ENCODE results near the gene TNNI2. TPM values are rescaled to one million over a fixed set of nuclear protein-coding genes. Genes with fewer than 3 reads are reported as not detected.

The TNNI2 gene
- total RNA-seq, 4 donors from 2014 or later: 4.2 TPM; not detected in 3

GRCh38 chr11:1867381-1867780 is 28.6 kb downstream of the TNNI2 start:
- H3K27me3 ChIP-seq: peaks cover 0 to 21% (median 2%) of the 10 kb centered on the region in 4 donors
- intact Hi-C loops (cut with DNase I): no loop called here
- TF ChIP-seq EP300 (IDR thresholded peaks at IDR 0.05): no peak
- TF ChIP-seq POLR2AphosphoS5 (IDR thresholded peaks at IDR 0.05): no peak
- no peak for TF ChIP-seq POLR2A (IDR thresholded peaks at IDR 0.05; ENCODE audit: low read depth)
- TF ChIP-seq CTCF (IDR thresholded peaks at IDR 0.05): no peak
- no CpG with 5 or more reads among the region's 8 CpGs for WGBS
- peak overlapping the region; percentile 54 to 72 (median 61) for H3K27ac ChIP-seq (replicated peaks in 1 of 4)
- H3K4me1 ChIP-seq: peaks cover 27 to 80% (median 75%) of the 10 kb centered on the region in 4 donors
- H3K4me3 ChIP-seq: no peak overlapping the region
- H3K9me3 ChIP-seq: no peaks in the 10 kb centered on the region
- no peak for DNase-seq (ENCODE audit: extremely low spot score)
- no peaks in the 10 kb centered on the region for H3K36me3 ChIP-seq

GRCh38 chr11:1868056-1868635 is 29.4 kb downstream of the TNNI2 start:
- peak overlapping the region; percentile 54 to 72 (median 61) for H3K27ac ChIP-seq (replicated peaks in 1 of 4)
- no peak for DNase-seq (ENCODE audit: extremely low spot score)
- peaks cover 0 to 21% (median 2%) of the 10 kb centered on the region in 4 donors for H3K27me3 ChIP-seq
- no peaks in the 10 kb centered on the region for H3K9me3 ChIP-seq
- H3K4me3 ChIP-seq: peak overlapping the region; percentile 36 to 53 (median 40)
- intact Hi-C loops (cut with DNase I): no loop called here
- H3K4me1 ChIP-seq: peaks cover 24 to 76% (median 75%) of the 10 kb centered on the region in 4 donors
- H3K36me3 ChIP-seq: no peaks in the 10 kb centered on the region
- TF ChIP-seq CTCF (IDR thresholded peaks at IDR 0.05) (no peak), EP300 (IDR thresholded peaks at IDR 0.05) (no peak), POLR2AphosphoS5 (IDR thresholded peaks at IDR 0.05) (no peak), POLR2A (IDR thresholded peaks at IDR 0.05; ENCODE audit: low read depth) (no peak)
- 75% methylated on average over 4 of the region's 14 CpGs for WGBS

- peak overlapping the region; percentile 36 to 53 (median 40) for H3K4me3 ChIP-seq
- DNase-seq (ENCODE audit: extremely low spot score): no peak
- TF ChIP-seq CTCF (IDR thresholded peaks at IDR 0.05) (no peak), POLR2AphosphoS5 (IDR thresholded peaks at IDR 0.05) (peak in 1 of 2 donors; percentile 29), POLR2A (IDR thresholded peaks at IDR 0.05; ENCODE audit: low read depth) (no peak), EP300 (IDR thresholded peaks at IDR 0.05) (no peak)
- peaks cover 18 to 75% (median 70%) of the 10 kb centered on the region in 4 donors for H3K4me1 ChIP-seq
- WGBS: 80% methylated on average over 9 of the region's 25 CpGs
- H3K27me3 ChIP-seq: peaks cover 0 to 21% (median 2%) of the 10 kb centered on the region in 4 donors
- H3K27ac ChIP-seq (replicated peaks in 1 of 4): peak overlapping the region; percentile 54 to 72 (median 61)
- no peaks in the 10 kb centered on the region for H3K36me3 ChIP-seq
- intact Hi-C loops (cut with DNase I): no loop called here
- no peaks in the 10 kb centered on the region for H3K9me3 ChIP-seq
Measured at GRCh38 chr11:1868636-1869291, 30.0 kb downstream of the TNNI2 start.

- TF ChIP-seq EP300 (IDR thresholded peaks at IDR 0.05) (no peak), CTCF (IDR thresholded peaks at IDR 0.05) (peak in 1 of 3 experiments; percentile 19), POLR2AphosphoS5 (IDR thresholded peaks at IDR 0.05) (no peak), POLR2A (IDR thresholded peaks at IDR 0.05; ENCODE audit: low read depth) (no peak)
- no peak for DNase-seq (ENCODE audit: extremely low spot score)
- no peaks in the 10 kb centered on the region for H3K36me3 ChIP-seq
- H3K9me3 ChIP-seq: no peaks in the 10 kb centered on the region
- H3K4me3 ChIP-seq: peak overlapping the region; percentile 36 to 53 (median 40)
- peaks cover 0 to 21% (median 2%) of the 10 kb centered on the region in 4 donors for H3K27me3 ChIP-seq
- H3K4me1 ChIP-seq: peaks cover 8 to 70% (median 64%) of the 10 kb centered on the region in 4 donors
- intact Hi-C loops (cut with DNase I): no loop called here
- WGBS: 63% methylated on average over 31 of the region's 34 CpGs
- peak overlapping the region; percentile 54 to 72 (median 61) for H3K27ac ChIP-seq (replicated peaks in 1 of 4)
Measured at GRCh38 chr11:1869427-1870325, 30.9 kb downstream of the TNNI2 start.

Measured in esophagus muscularis mucosa (tissue), 4 donors.